GM12891 (cell line): Measurements from ENCODE around the gene ACVRL1.

Experiments
- DNase-seq: peaks from one replicate; pipeline ENCODE4 v3.0.0; 2011; ENCODE audit warnings: low spot score; ENCODE audit not compliant: insufficient read length
- FAIRE-seq: peaks from 2 replicates; lab custom pipeline; 2011; peaks lifted over from hg19 to GRCh38; lab: Jason Lieb, UNC
- PAX5 ChIP-seq: IDR thresholded peaks from 2 replicates; pipeline ENCODE4 v1.6.1; 2011; ENCODE audit warnings: low read length, moderate library complexity, mild to moderate bottlenecking; ENCODE audit not compliant: insufficient read depth, severe bottlenecking
- POLR2A ChIP-seq: IDR thresholded peaks from 2 replicates; pipeline ENCODE4 v1.6.1; 2011; ENCODE audit warnings: low read depth, low read length, control low read depth
- POLR2AphosphoS5 ChIP-seq: IDR thresholded peaks from 2 replicates; pipeline ENCODE4 v1.6.1; 2011; ENCODE audit warnings: low read depth, low read length, control low read depth
- POU2F2 ChIP-seq: IDR thresholded peaks from 2 replicates; pipeline ENCODE4 v1.6.1; 2011; ENCODE audit warnings: low read depth, mild to moderate bottlenecking, control low read depth, low read length, moderate library complexity
- SPI1 ChIP-seq: IDR thresholded peaks from 2 replicates; pipeline ENCODE4 v1.6.1; 2011; ENCODE audit warnings: low read depth, low read length, control low read depth
- TAF1 ChIP-seq: IDR thresholded peaks from 2 replicates; pipeline ENCODE4 v1.6.1; 2011; ENCODE audit warnings: low read depth, low read length, control low read depth

Gene ACVRL1

GRCh38 chr12:51905471-51906429 is 1.6 kb upstream of the ACVRL1 start:
- FAIRE-seq, result no peak
- DNase-seq, result no peak
- TF ChIP-seq POLR2A (no peak), POU2F2 (no peak), TAF1 (no peak), POLR2AphosphoS5 (no peak), SPI1 (no peak), PAX5 (no peak)

- TF ChIP-seq POU2F2, result no peak
- TF ChIP-seq PAX5, result no peak
- no peak for TF ChIP-seq SPI1
- TF ChIP-seq TAF1, result no peak
- no peak for TF ChIP-seq POLR2A
- no peak for TF ChIP-seq POLR2AphosphoS5
- no peak for FAIRE-seq
- DNase-seq, result no peak
Measured at GRCh38 chr12:51906430-51907082, 748 bp upstream of the ACVRL1 start.

- TF ChIP-seq SPI1 (no peak), TAF1 (no peak), PAX5 (no peak), POLR2A (no peak), POU2F2 (no peak), POLR2AphosphoS5 (no peak)
- DNase-seq, result no peak
- FAIRE-seq, result no peak
Measured at GRCh38 chr12:51907856-51908425, 637 bp downstream of the ACVRL1 start.

GRCh38 chr12:51908876-51909592 is 1.7 kb downstream of the ACVRL1 start:
- DNase-seq, result no peak
- no peak for FAIRE-seq
- no peak for TF ChIP-seq PAX5
- TF ChIP-seq POLR2AphosphoS5, result no peak
- TF ChIP-seq TAF1, result no peak
- TF ChIP-seq SPI1, result no peak
- TF ChIP-seq POU2F2, result no peak
- TF ChIP-seq POLR2A, result no peak

- DNase-seq, result no peak
Measured at GRCh38 chr12:51910168-51910567, 2.9 kb downstream of the ACVRL1 start.

GRCh38 chr12:51910691-51911090 is 3.4 kb downstream of the ACVRL1 start:
- FAIRE-seq (no peak), DNase-seq (no peak)
- TF ChIP-seq POLR2AphosphoS5 (no peak), POLR2A (no peak), POU2F2 (no peak), TAF1 (no peak), PAX5 (no peak), SPI1 (no peak)

More at GRCh38 chr12:51910168-51910567, 2.9 kb downstream of the ACVRL1 start:
- TF ChIP-seq POLR2AphosphoS5, result no peak
- no peak for TF ChIP-seq POLR2A
- no peak for TF ChIP-seq PAX5
- no peak for FAIRE-seq

GRCh38 chr12:51911307-51911706 is 4.0 kb downstream of the ACVRL1 start:
- FAIRE-seq, result no peak
- TF ChIP-seq PAX5 (no peak), SPI1 (peak; percentile 70)
- no peak for DNase-seq

- DNase-seq (no peak), FAIRE-seq (no peak)
- TF ChIP-seq SPI1 (no peak), POLR2AphosphoS5 (no peak), TAF1 (no peak), PAX5 (no peak), POU2F2 (no peak), POLR2A (no peak)
Measured at GRCh38 chr12:51911788-51912711, 4.7 kb downstream of the ACVRL1 start.
